ENCODE data around the gene CADPS2. TPM values are rescaled to one million over a fixed set of nuclear protein-coding genes. Genes with fewer than 3 reads are reported as not detected.

Gene CADPS2
- total and polyA plus RNA-seq, 12 donors = 14.6 to 103 (median 39.4) TPM

DNA sequence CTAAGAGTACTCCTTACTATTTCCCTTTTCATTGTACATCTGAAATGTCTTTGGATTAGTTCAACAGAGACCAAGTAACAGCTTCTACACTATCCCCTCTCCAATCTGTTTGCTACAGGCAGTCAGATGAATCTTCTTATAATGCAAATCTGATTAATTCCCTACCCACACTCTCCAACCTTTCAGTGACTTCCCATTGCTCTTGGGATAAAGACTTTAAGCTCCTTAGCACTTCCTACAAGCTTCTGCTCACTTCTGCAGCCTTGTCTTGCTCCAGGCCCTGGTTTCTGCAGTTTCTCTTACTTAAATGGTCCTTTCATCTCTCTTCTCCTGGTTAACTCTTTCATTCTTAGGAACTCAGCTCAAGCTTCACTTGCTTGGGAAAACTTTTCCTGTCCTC lies 516.5 kb downstream of the CADPS2 start:
- Histone ChIP-seq H3K36me3 (replicated peaks in 1 of 2) (no peaks in the 10 kb centered on the region), H3K9me3 (replicated peaks in 1 of 3) (no peaks in the 10 kb centered on the region), H3K4me3 (no peak overlapping the region), H3K4me1 (replicated peaks in 1 of 2) (no peaks in the 10 kb centered on the region), H3K27me3 (no peaks in the 10 kb centered on the region), H3K27ac (no peak overlapping the region)
- intact Hi-C loops (cut with DNase I) = loop anchor here in 1 of 2 donors (10.0 kb wide), 1 partner anchor 65 kb away; no protein-coding TSS in a partner anchor
- no peak for DNase-seq
- TF ChIP-seq CTCF (IDR thresholded peaks at IDR 0.05) = no peak
- no peak for TF ChIP-seq POLR2A (IDR thresholded peaks at IDR 0.05)

GRCh38 chr7:122364761-122365280 lies 521.4 kb downstream of the CADPS2 start:
- no peaks in the 10 kb centered on the region for H3K27me3 ChIP-seq
- TF ChIP-seq POLR2A (IDR thresholded peaks at IDR 0.05) = no peak
- no peak for TF ChIP-seq CTCF (IDR thresholded peaks at IDR 0.05)
- intact Hi-C loops (cut with DNase I) = no loop called here
- DNase-seq = no peak
- no peaks in the 10 kb centered on the region for H3K36me3 ChIP-seq (replicated peaks in 1 of 2)
- H3K4me3 ChIP-seq = no peak overlapping the region
- no peaks in the 10 kb centered on the region for H3K9me3 ChIP-seq (replicated peaks in 1 of 3)
- no peaks in the 10 kb centered on the region for H3K4me1 ChIP-seq (replicated peaks in 1 of 2)
- H3K27ac ChIP-seq = no peak overlapping the region
- 82 to 100% (median 93%) methylated on average over 1 of the region's 1 CpG for WGBS, 4 donors

DNA sequence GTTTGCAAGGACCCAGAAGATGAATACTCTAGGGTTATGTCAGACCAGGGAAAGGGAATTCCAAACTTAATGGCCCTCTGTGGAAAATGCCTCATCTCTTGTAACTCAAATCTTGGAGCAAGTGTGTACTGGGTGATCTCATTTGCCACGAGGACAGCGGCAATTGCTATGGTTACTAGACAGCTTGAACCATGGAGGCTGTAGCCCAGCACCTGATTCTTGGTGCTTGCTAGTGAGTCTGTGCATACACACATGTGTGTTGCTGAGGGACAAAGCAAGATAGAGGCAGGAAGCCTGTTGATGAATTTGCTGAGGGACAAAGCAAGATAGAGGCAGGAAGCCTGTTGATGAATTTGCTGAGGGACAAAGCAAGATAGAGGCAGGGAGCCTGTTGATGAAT lies 523.1 kb downstream of the CADPS2 start:
- WGBS, 4 donors = 84 to 92% (median 88%) methylated on average over 2 of the region's 2 CpGs
- H3K27me3 ChIP-seq = no peaks in the 10 kb centered on the region
- no peaks in the 10 kb centered on the region for H3K9me3 ChIP-seq (replicated peaks in 1 of 3)
- TF ChIP-seq POLR2A (IDR thresholded peaks at IDR 0.05) (no peak), CTCF (IDR thresholded peaks at IDR 0.05) (no peak)
- no peaks in the 10 kb centered on the region for H3K4me1 ChIP-seq (replicated peaks in 1 of 2)
- no peak overlapping the region for H3K4me3 ChIP-seq
- no peak for DNase-seq
- intact Hi-C loops (cut with DNase I) = no loop called here
- H3K36me3 ChIP-seq (replicated peaks in 1 of 2) = no peaks in the 10 kb centered on the region
- no peak overlapping the region for H3K27ac ChIP-seq

GRCh38 chr7:122362473-122362872 lies 523.8 kb downstream of the CADPS2 start:
- H3K27ac ChIP-seq = no peak overlapping the region
- intact Hi-C loops (cut with DNase I) = no loop called here
- H3K4me1 ChIP-seq (replicated peaks in 1 of 2) = no peaks in the 10 kb centered on the region
- H3K9me3 ChIP-seq (replicated peaks in 1 of 3) = no peaks in the 10 kb centered on the region
- DNase-seq = no peak
- TF ChIP-seq CTCF (IDR thresholded peaks at IDR 0.05) (no peak), POLR2A (IDR thresholded peaks at IDR 0.05) (no peak)
- no peaks in the 10 kb centered on the region for H3K27me3 ChIP-seq
- H3K36me3 ChIP-seq (replicated peaks in 1 of 2) = no peaks in the 10 kb centered on the region
- WGBS, 4 donors = 89 to 92% (median 91%) methylated on average over 3 of the region's 3 CpGs
- H3K4me3 ChIP-seq = no peak overlapping the region
